Stimulated activated CD8-positive, alpha-beta memory T cell treated with anti-CD3 and anti-CD28 coated beads, Interleukin-2, amount 100 ng/mL, for 1 hour (primary cell): ENCODE data around the gene GORAB.

Experiments
- DNase-seq, 2 donors: peaks; one replicate each; pipeline ENCODE4 v3.0.0-alpha.2; 2020; ENCODE audit warnings: low read depth in 2 of 2

GORAB gene

GRCh38 chr1:170590921-170591705, 59.1 kb downstream of the GORAB start:
- no peak for DNase-seq

- DNase-seq = no peak
Observed at GRCh38 chr1:170592591-170593111, 60.7 kb downstream of the GORAB start.

- DNase-seq = no peak
Observed at GRCh38 chr1:170593173-170594011, 61.4 kb downstream of the GORAB start.

- DNase-seq = no peak
Observed at GRCh38 chr1:170594066-170594626, 62.2 kb downstream of the GORAB start.

- DNase-seq = no peak
Observed at GRCh38 chr1:170596701-170597100, 64.7 kb downstream of the GORAB start.

- DNase-seq = no peak
Observed at GRCh38 chr1:170598618-170599017, 66.7 kb downstream of the GORAB start.

- DNase-seq = no peak
Observed at GRCh38 chr1:170599033-170599432, 67.1 kb downstream of the GORAB start.

GRCh38 chr1:170601866-170602265, 69.9 kb downstream of the GORAB start:
- DNase-seq = no peak
